ENCODE results near the gene FAM50A. TPM values are rescaled to one million over a fixed set of nuclear protein-coding genes. Genes with fewer than 3 reads are reported as not detected.

Gene FAM50A
- total RNA-seq, 1 donor from 2014 or later = 108 TPM

- Mint-ChIP-seq H3K27me3 (ENCODE audit: low read depth) (no peaks in the 10 kb centered on the region), H3K27ac (ENCODE audit: unreplicated experiment) (no peak overlapping the region), H3K36me3 (ENCODE audit: low read depth) (peaks cover 7% of the 10 kb centered on the region), H3K4me3 (ENCODE audit: unreplicated experiment) (no peak overlapping the region), H3K4me1 (ENCODE audit: low read depth) (peaks cover 14% of the 10 kb centered on the region), H3K9me3 (ENCODE audit: low read depth) (no peaks in the 10 kb centered on the region)
- no peak for TF ChIP-seq CTCF (IDR thresholded peaks at IDR 0.05)
- DNase-seq (ENCODE audit: low spot score) = no peak
These were observed 2.5 kb downstream of the FAM50A start for GRCh38 chrX:154446430-154446829.

GRCh38 chrX:154448484-154448883 is 4.5 kb downstream of the FAM50A start:
- H3K36me3 Mint-ChIP-seq (ENCODE audit: low read depth) = peaks cover 11% of the 10 kb centered on the region
- no peak for DNase-seq (ENCODE audit: low spot score)
- H3K4me1 Mint-ChIP-seq (ENCODE audit: low read depth) = peaks cover 12% of the 10 kb centered on the region
- H3K9me3 Mint-ChIP-seq (ENCODE audit: low read depth) = no peaks in the 10 kb centered on the region
- TF ChIP-seq CTCF (IDR thresholded peaks at IDR 0.05) = no peak
- no peak overlapping the region for H3K4me3 Mint-ChIP-seq (ENCODE audit: unreplicated experiment)
- H3K27ac Mint-ChIP-seq (ENCODE audit: unreplicated experiment) = no peak overlapping the region
- H3K27me3 Mint-ChIP-seq (ENCODE audit: low read depth) = no peaks in the 10 kb centered on the region

GRCh38 chrX:154449618-154450017 is 5.7 kb downstream of the FAM50A start:
- H3K27ac Mint-ChIP-seq (ENCODE audit: unreplicated experiment) = no peak overlapping the region
- peaks cover 10% of the 10 kb centered on the region for H3K4me1 Mint-ChIP-seq (ENCODE audit: low read depth)
- TF ChIP-seq CTCF (IDR thresholded peaks at IDR 0.05) = no peak
- peaks cover 15% of the 10 kb centered on the region for H3K36me3 Mint-ChIP-seq (ENCODE audit: low read depth)
- H3K4me3 Mint-ChIP-seq (ENCODE audit: unreplicated experiment) = no peak overlapping the region
- no peaks in the 10 kb centered on the region for H3K27me3 Mint-ChIP-seq (ENCODE audit: low read depth)
- no peak for DNase-seq (ENCODE audit: low spot score)
- peaks cover 4% of the 10 kb centered on the region for H3K9me3 Mint-ChIP-seq (ENCODE audit: low read depth)

GRCh38 chrX:154450312-154450711 is 6.4 kb downstream of the FAM50A start:
- TF ChIP-seq CTCF (IDR thresholded peaks at IDR 0.05) = no peak
- DNase-seq (ENCODE audit: low spot score) = no peak
- Mint-ChIP-seq H3K9me3 (ENCODE audit: low read depth) (peaks cover 4% of the 10 kb centered on the region), H3K27me3 (ENCODE audit: low read depth) (no peaks in the 10 kb centered on the region), H3K4me3 (ENCODE audit: unreplicated experiment) (no peak overlapping the region), H3K4me1 (ENCODE audit: low read depth) (peaks cover 6% of the 10 kb centered on the region), H3K27ac (ENCODE audit: unreplicated experiment) (no peak overlapping the region), H3K36me3 (ENCODE audit: low read depth) (peaks cover 17% of the 10 kb centered on the region)

GRCh38 chrX:154452823-154453222 is 8.9 kb downstream of the FAM50A start:
- Mint-ChIP-seq H3K9me3 (ENCODE audit: low read depth) (peaks cover 8% of the 10 kb centered on the region), H3K27me3 (ENCODE audit: low read depth) (no peaks in the 10 kb centered on the region)

More at GRCh38 chrX:154452823-154453222, 8.9 kb downstream of the FAM50A start:
- TF ChIP-seq CTCF (IDR thresholded peaks at IDR 0.05) = no peak
- Mint-ChIP-seq H3K36me3 (ENCODE audit: low read depth) (peaks cover 13% of the 10 kb centered on the region), H3K4me3 (ENCODE audit: unreplicated experiment) (no peak overlapping the region), H3K4me1 (ENCODE audit: low read depth) (peaks cover 4% of the 10 kb centered on the region), H3K27ac (ENCODE audit: unreplicated experiment) (no peak overlapping the region)
- DNase-seq (ENCODE audit: low spot score) = no peak
